ENCODE measurements around the gene POC1A. TPM values are rescaled to one million over a fixed set of nuclear protein-coding genes. Genes with fewer than 3 reads are reported as not detected.

Gene POC1A
- total RNA-seq, 1 donor from 2014 or later, result 9.4 TPM

DNA sequence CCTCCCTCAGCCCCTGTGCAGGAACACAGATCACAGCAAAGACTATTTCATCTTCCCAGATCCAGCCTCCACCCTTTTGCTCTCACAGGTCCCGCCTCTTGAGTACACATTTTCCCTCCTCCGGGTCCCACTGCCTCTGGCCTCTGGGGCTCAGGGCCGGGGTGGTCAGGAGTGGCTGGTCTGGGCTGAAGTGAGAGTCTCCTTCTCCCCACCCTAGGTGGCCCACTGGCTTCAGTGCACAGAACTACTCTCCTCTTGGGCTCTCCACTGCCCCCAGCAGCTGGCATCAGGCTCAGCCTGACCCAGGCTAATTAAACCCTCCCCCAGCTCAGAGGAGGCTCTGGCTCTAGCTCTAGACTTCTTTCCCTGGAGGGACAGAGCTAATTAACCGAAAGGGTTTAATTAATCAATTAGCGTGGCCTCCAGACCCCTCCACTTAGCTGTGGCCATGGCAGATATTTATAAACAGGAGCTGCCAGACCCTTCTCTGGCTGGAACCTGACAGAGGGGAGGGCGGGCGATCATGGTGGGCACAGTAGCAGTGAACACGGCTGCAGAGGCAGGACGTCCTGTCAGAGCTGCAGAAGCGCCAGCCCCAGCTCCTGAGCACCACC lies 113.0 kb downstream of the POC1A start:
- Mint-ChIP-seq H3K27ac (peak overlapping the region; percentile 58), H3K9me3 (no peaks in the 10 kb centered on the region), H3K4me3 (no peak overlapping the region), H3K27me3 (ENCODE audit: low read depth) (no peaks in the 10 kb centered on the region), H3K36me3 (no peaks in the 10 kb centered on the region), H3K4me1 (peaks cover 15% of the 10 kb centered on the region)
- DNase-seq (ENCODE audit: low spot score in 2 of 2, unreplicated experiment in 2 of 2), result no peak
- TF ChIP-seq, protein P1, sequence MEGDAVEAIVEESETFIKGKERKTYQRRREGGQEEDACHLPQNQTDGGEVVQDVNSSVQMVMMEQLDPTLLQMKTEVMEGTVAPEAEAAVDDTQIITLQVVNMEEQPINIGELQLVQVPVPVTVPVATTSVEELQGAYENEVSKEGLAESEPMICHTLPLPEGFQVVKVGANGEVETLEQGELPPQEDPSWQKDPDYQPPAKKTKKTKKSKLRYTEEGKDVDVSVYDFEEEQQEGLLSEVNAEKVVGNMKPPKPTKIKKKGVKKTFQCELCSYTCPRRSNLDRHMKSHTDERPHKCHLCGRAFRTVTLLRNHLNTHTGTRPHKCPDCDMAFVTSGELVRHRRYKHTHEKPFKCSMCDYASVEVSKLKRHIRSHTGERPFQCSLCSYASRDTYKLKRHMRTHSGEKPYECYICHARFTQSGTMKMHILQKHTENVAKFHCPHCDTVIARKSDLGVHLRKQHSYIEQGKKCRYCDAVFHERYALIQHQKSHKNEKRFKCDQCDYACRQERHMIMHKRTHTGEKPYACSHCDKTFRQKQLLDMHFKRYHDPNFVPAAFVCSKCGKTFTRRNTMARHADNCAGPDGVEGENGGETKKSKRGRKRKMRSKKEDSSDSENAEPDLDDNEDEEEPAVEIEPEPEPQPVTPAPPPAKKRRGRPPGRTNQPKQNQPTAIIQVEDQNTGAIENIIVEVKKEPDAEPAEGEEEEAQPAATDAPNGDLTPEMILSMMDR (IDR thresholded peaks at IDR 0.05; ENCODE audit: unreplicated experiment), result no peak

DNA sequence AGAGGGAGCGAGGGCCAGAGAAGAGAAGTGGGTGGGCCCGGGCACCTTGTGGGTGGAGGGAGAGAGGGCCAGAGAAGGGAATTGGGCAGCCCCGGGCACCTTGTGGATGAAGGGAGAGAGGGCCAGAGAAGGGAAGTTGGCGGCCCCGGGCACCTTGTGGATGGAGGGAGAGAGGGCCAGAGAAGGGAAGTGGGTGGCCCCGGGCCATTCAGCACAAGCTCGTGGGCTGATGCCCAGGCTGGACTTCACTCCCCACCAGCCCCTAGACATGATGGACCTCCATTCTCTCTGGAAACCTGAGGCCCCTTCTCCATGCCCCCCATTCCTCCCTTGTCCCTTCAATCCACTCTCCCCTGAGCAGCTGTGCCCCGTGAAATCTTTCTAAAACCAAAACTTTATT lies 113.6 kb downstream of the POC1A start:
- Mint-ChIP-seq H3K27ac (peak overlapping the region; percentile 58), H3K9me3 (no peaks in the 10 kb centered on the region)
- TF ChIP-seq, protein P1 (IDR thresholded peaks at IDR 0.05; ENCODE audit: unreplicated experiment), result no peak

DNA sequence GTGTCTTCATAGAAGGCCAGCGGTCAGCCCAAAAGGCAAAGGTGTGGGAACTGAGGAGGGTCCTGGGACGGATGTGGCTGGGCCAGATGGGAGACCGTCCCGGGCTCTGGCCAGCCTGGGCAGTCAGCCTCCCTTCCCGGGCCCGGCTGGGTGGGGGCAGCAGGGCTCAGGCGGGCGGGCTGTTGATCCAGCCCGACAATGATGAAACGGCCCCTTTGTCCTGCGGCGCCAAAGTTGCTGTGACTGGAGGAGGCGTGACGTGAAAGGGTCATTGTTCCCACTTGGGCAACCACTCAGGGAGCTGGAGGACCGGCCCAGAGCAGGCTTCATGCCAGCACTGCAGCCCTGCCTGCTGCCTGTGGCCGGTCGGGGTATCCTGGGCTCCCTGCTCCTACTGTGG lies 114.4 kb downstream of the POC1A start:
- Mint-ChIP-seq H3K36me3 (no peaks in the 10 kb centered on the region), H3K27me3 (ENCODE audit: low read depth) (no peaks in the 10 kb centered on the region), H3K27ac (no peak overlapping the region), H3K9me3 (no peaks in the 10 kb centered on the region), H3K4me3 (no peak overlapping the region), H3K4me1 (peaks cover 12% of the 10 kb centered on the region)
- TF ChIP-seq, protein P1 (IDR thresholded peaks at IDR 0.05; ENCODE audit: unreplicated experiment), result no peak
- no peak for DNase-seq (ENCODE audit: low spot score in 2 of 2, unreplicated experiment in 2 of 2)

More for the DNA sequence above, 113.6 kb downstream of the POC1A start:
- H3K4me1 Mint-ChIP-seq, result peaks cover 18% of the 10 kb centered on the region
- H3K27me3 Mint-ChIP-seq (ENCODE audit: low read depth), result no peaks in the 10 kb centered on the region
- no peak overlapping the region for H3K4me3 Mint-ChIP-seq
- no peaks in the 10 kb centered on the region for H3K36me3 Mint-ChIP-seq
- no peak for DNase-seq (ENCODE audit: low spot score in 2 of 2, unreplicated experiment in 2 of 2)

DNA sequence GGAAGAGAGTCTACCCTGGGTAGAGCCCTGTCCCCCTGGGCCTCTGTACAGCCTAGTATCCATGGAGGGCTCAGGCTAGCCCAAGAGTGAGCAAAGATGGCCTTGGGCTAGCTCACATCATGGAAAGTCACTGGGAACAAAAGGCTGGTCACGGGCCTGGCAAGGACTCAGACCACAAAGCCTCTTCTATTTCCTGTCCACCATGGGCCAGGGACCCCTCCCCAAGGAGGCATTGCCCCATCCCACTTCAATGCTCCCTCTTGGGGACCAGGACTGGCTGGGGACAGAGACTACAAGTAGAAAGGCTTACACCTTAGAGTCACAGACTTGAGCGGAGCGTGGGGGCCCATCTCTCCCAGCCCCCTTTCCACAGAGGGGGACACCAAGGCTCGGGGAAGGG lies 114.8 kb downstream of the POC1A start:
- no peaks in the 10 kb centered on the region for H3K27me3 Mint-ChIP-seq (ENCODE audit: low read depth)
- no peak overlapping the region for H3K27ac Mint-ChIP-seq
- H3K4me1 Mint-ChIP-seq, result peaks cover 12% of the 10 kb centered on the region
- no peaks in the 10 kb centered on the region for H3K9me3 Mint-ChIP-seq
- TF ChIP-seq, protein P1 (IDR thresholded peaks at IDR 0.05; ENCODE audit: unreplicated experiment), result no peak
- H3K4me3 Mint-ChIP-seq, result no peak overlapping the region
- no peaks in the 10 kb centered on the region for H3K36me3 Mint-ChIP-seq
- no peak for DNase-seq (ENCODE audit: low spot score in 2 of 2, unreplicated experiment in 2 of 2)

DNA sequence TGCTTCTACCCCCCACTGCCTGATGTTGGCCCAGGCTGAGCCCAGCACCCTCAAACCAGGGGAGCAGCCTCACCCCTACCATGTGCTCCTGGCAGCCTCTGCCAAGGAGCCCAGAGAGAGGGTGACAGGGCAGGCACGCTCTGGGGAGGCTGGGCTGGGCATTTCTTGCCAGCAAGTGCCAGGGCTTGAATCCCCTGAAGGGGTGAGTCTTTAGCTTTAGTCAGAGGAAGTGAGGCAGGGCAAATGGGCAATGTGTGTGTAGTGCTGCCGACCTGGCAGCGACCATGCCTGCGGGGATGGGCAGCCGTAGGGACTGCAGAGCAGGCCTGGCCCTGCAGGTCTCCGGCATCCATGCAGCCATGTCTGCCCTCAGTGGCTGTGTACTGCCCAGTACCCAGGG lies 116.0 kb downstream of the POC1A start:
- TF ChIP-seq, protein P1 (IDR thresholded peaks at IDR 0.05; ENCODE audit: unreplicated experiment), result no peak
- H3K4me3 Mint-ChIP-seq, result no peak overlapping the region
- peaks cover 12% of the 10 kb centered on the region for H3K4me1 Mint-ChIP-seq
- H3K9me3 Mint-ChIP-seq, result no peaks in the 10 kb centered on the region
- no peaks in the 10 kb centered on the region for H3K27me3 Mint-ChIP-seq (ENCODE audit: low read depth)
- no peaks in the 10 kb centered on the region for H3K36me3 Mint-ChIP-seq
- no peak for DNase-seq (ENCODE audit: low spot score in 2 of 2, unreplicated experiment in 2 of 2)
- H3K27ac Mint-ChIP-seq, result no peak overlapping the region

DNA sequence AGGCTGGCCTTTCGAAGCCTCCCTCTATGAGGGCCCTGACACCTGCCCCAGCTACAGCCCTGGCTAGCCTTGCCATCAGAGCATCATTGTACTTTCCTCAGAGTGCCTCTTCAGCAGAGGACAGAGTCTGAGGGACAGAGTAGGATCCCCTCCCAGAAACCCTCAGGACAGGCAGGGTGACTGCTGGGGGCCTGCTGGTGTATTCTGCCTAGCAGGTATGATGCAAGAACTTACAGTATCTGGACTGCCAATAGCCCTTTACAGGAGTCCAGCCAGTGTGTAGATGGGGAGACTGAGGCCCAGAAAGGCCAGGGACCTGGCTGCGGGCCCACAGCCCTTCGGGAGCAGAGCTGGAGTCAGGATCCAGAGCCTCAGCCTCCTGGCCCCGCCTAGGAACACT lies 116.9 kb downstream of the POC1A start:
- H3K4me3 Mint-ChIP-seq, result no peak overlapping the region
- H3K27ac Mint-ChIP-seq, result no peak overlapping the region
- no peaks in the 10 kb centered on the region for H3K9me3 Mint-ChIP-seq
- H3K27me3 Mint-ChIP-seq (ENCODE audit: low read depth), result no peaks in the 10 kb centered on the region
- TF ChIP-seq, protein P1 (IDR thresholded peaks at IDR 0.05; ENCODE audit: unreplicated experiment), result no peak
- peaks cover 12% of the 10 kb centered on the region for H3K4me1 Mint-ChIP-seq
- no peak for DNase-seq (ENCODE audit: low spot score in 2 of 2, unreplicated experiment in 2 of 2)
- H3K36me3 Mint-ChIP-seq, result no peaks in the 10 kb centered on the region

Measured in mesothelial cell of epicardium (in vitro differentiated cells).